T-helper 1 cell treated with Interleukin-12 subunit alpha and Interleukin-12 subunit beta and Interleukin-4 antibody, amounts not matched to agents 30 μg/mL and 1 μg/mL, for 36 hours (primary cell): ENCODE data around the gene SLC35A5.
A peak's percentile ranks its signal among the peaks of the same experiment; 100 is the strongest.
"Not testable (repeated sequence)": the region's sequence is repeated elsewhere in the genome, so short reads cannot be mapped to it uniquely, and the experiment has no call there.

ENCODE experiments used
- H3K27ac Mint-ChIP-seq: one replicate; pipeline ENCODE4 v1.8.0; 2021; ENCODE audit warnings: mild to moderate bottlenecking, mixed read lengths
- H3K27me3 Mint-ChIP-seq: one replicate; pipeline ENCODE4 v1.8.0; 2021; ENCODE audit warnings: low read depth, mixed read lengths
- H3K36me3 Mint-ChIP-seq: one replicate; pipeline ENCODE4 v1.8.0; 2021; ENCODE audit warnings: low read depth, mixed read lengths
- H3K4me1 Mint-ChIP-seq: one replicate; pipeline ENCODE4 v1.8.0; 2021; ENCODE audit warnings: low read depth, mixed read lengths
- H3K4me3 Mint-ChIP-seq: one replicate; pipeline ENCODE4 v1.8.0; 2021; ENCODE audit warnings: mild to moderate bottlenecking, moderate library complexity, mixed read lengths
- H3K9me3 Mint-ChIP-seq: one replicate; pipeline ENCODE4 v1.8.0; 2021; ENCODE audit warnings: mixed read lengths

Gene SLC35A5

GRCh38 chr3:112561734-112562529 is at the start of gene SLC35A5, which contains the start of gene ATG3:
Gene SLC35A5, plus strand, starts transcription at chr3:112562045. Its CDS starts 1,359 bp downstream, at chr3:112563404.
Gene ATG3, minus strand, starts transcription at chr3:112561962. Its CDS starts 434 bp downstream, at chr3:112561528.
- H3K4me1 Mint-ChIP-seq = peaks cover 28% of the 10 kb centered on the region
- peaks cover 18% of the 10 kb centered on the region for H3K36me3 Mint-ChIP-seq
- peak within 1 kb of the TSS; percentile 97 for H3K4me3 Mint-ChIP-seq
- no peaks in the 10 kb centered on the region for H3K9me3 Mint-ChIP-seq
- H3K27me3 Mint-ChIP-seq = no peaks in the 10 kb centered on the region
- H3K27ac Mint-ChIP-seq = peak within 1 kb of the TSS; percentile 99

- H3K4me3 Mint-ChIP-seq = no peak overlapping the region
- H3K4me1 Mint-ChIP-seq = peaks cover 19% of the 10 kb centered on the region
- no peaks in the 10 kb centered on the region for H3K27me3 Mint-ChIP-seq
- peaks cover 15% of the 10 kb centered on the region for H3K9me3 Mint-ChIP-seq
- H3K36me3 Mint-ChIP-seq = peaks cover 10% of the 10 kb centered on the region
- H3K27ac Mint-ChIP-seq = no peak overlapping the region
Observed at GRCh38 chr3:112512320-112512719, 49.5 kb upstream of the SLC35A5 start.

GRCh38 chr3:112514527-112515128 is 47.2 kb upstream of the SLC35A5 start:
- Mint-ChIP-seq H3K4me3 (peak overlapping the region; percentile 5), H3K27ac (peak overlapping the region; percentile 62), H3K4me1 (peaks cover 33% of the 10 kb centered on the region), H3K27me3 (no peaks in the 10 kb centered on the region), H3K36me3 (peaks cover 10% of the 10 kb centered on the region), H3K9me3 (peaks cover 15% of the 10 kb centered on the region)

GRCh38 chr3:112518970-112519369 is 42.9 kb upstream of the SLC35A5 start:
- not testable (repeated sequence) for H3K27me3 Mint-ChIP-seq, H3K36me3 Mint-ChIP-seq, H3K4me3 Mint-ChIP-seq, H3K27ac Mint-ChIP-seq, H3K9me3 Mint-ChIP-seq
- peaks cover 31% of the 10 kb centered on the region for H3K4me1 Mint-ChIP-seq

GRCh38 chr3:112519424-112520001 is 42.3 kb upstream of the SLC35A5 start:
- H3K27me3 Mint-ChIP-seq = no peaks in the 10 kb centered on the region
- no peak overlapping the region for H3K4me3 Mint-ChIP-seq
- H3K27ac Mint-ChIP-seq = no peak overlapping the region
- peaks cover 28% of the 10 kb centered on the region for H3K4me1 Mint-ChIP-seq
- no peaks in the 10 kb centered on the region for H3K9me3 Mint-ChIP-seq
- peaks cover 4% of the 10 kb centered on the region for H3K36me3 Mint-ChIP-seq

- H3K4me3 Mint-ChIP-seq, H3K4me1 Mint-ChIP-seq: not testable (repeated sequence)
Observed at GRCh38 chr3:112524127-112524526, 37.7 kb upstream of the SLC35A5 start.

GRCh38 chr3:112530573-112530972 is 31.3 kb upstream of the SLC35A5 start:
- H3K9me3 Mint-ChIP-seq = no peaks in the 10 kb centered on the region
- H3K27ac Mint-ChIP-seq = no peak overlapping the region
- no peaks in the 10 kb centered on the region for H3K27me3 Mint-ChIP-seq
- H3K36me3 Mint-ChIP-seq = peaks cover 30% of the 10 kb centered on the region
- no peaks in the 10 kb centered on the region for H3K4me1 Mint-ChIP-seq
- no peak overlapping the region for H3K4me3 Mint-ChIP-seq

More at GRCh38 chr3:112524127-112524526, 37.7 kb upstream of the SLC35A5 start:
- H3K27me3 Mint-ChIP-seq, H3K27ac Mint-ChIP-seq, H3K9me3 Mint-ChIP-seq: not testable (repeated sequence)
- peaks cover 11% of the 10 kb centered on the region for H3K36me3 Mint-ChIP-seq

- H3K36me3 Mint-ChIP-seq = peaks cover 34% of the 10 kb centered on the region
- no peaks in the 10 kb centered on the region for H3K4me1 Mint-ChIP-seq
- no peaks in the 10 kb centered on the region for H3K9me3 Mint-ChIP-seq
- H3K4me3 Mint-ChIP-seq = no peak overlapping the region
- no peak overlapping the region for H3K27ac Mint-ChIP-seq
- no peaks in the 10 kb centered on the region for H3K27me3 Mint-ChIP-seq
Observed at GRCh38 chr3:112531358-112531781, 30.5 kb upstream of the SLC35A5 start.

GRCh38 chr3:112539825-112540650 is 21.8 kb upstream of the SLC35A5 start:
- peaks cover 16% of the 10 kb centered on the region for H3K4me1 Mint-ChIP-seq
- no peak overlapping the region for H3K4me3 Mint-ChIP-seq
- peaks cover 45% of the 10 kb centered on the region for H3K36me3 Mint-ChIP-seq
- no peaks in the 10 kb centered on the region for H3K27me3 Mint-ChIP-seq
- H3K27ac Mint-ChIP-seq = peak overlapping the region; percentile 67
- no peaks in the 10 kb centered on the region for H3K9me3 Mint-ChIP-seq

- Mint-ChIP-seq H3K4me1 (peaks cover 5% of the 10 kb centered on the region), H3K9me3 (no peaks in the 10 kb centered on the region), H3K4me3 (no peak overlapping the region), H3K36me3 (peaks cover 30% of the 10 kb centered on the region), H3K27ac (no peak overlapping the region), H3K27me3 (no peaks in the 10 kb centered on the region)
Observed at GRCh38 chr3:112546216-112546759, 15.6 kb upstream of the SLC35A5 start.

- no peak overlapping the region for H3K4me3 Mint-ChIP-seq
- no peaks in the 10 kb centered on the region for H3K27me3 Mint-ChIP-seq
- H3K9me3 Mint-ChIP-seq = peaks cover 10% of the 10 kb centered on the region
- no peak overlapping the region for H3K27ac Mint-ChIP-seq
- peaks cover 19% of the 10 kb centered on the region for H3K4me1 Mint-ChIP-seq
- H3K36me3 Mint-ChIP-seq = peaks cover 49% of the 10 kb centered on the region
Observed at GRCh38 chr3:112550859-112551258, 11.0 kb upstream of the SLC35A5 start.

GRCh38 chr3:112555535-112556170 is 6.2 kb upstream of the SLC35A5 start:
- H3K9me3 Mint-ChIP-seq = peaks cover 10% of the 10 kb centered on the region
- H3K4me3 Mint-ChIP-seq = no peak overlapping the region
- H3K27ac Mint-ChIP-seq = no peak overlapping the region
- no peaks in the 10 kb centered on the region for H3K27me3 Mint-ChIP-seq
- peaks cover 43% of the 10 kb centered on the region for H3K36me3 Mint-ChIP-seq
- peaks cover 35% of the 10 kb centered on the region for H3K4me1 Mint-ChIP-seq

GRCh38 chr3:112557976-112558375 is 3.9 kb upstream of the SLC35A5 start:
- no peak overlapping the region for H3K27ac Mint-ChIP-seq
- no peak overlapping the region for H3K4me3 Mint-ChIP-seq
- H3K36me3 Mint-ChIP-seq = peaks cover 27% of the 10 kb centered on the region
- no peaks in the 10 kb centered on the region for H3K27me3 Mint-ChIP-seq
- H3K9me3 Mint-ChIP-seq = peaks cover under 1% of the 10 kb centered on the region
- H3K4me1 Mint-ChIP-seq = peaks cover 37% of the 10 kb centered on the region
